Measurements from ENCODE around the gene HJV. TPM values are rescaled to one million over a fixed set of nuclear protein-coding genes. Genes with fewer than 3 reads are reported as not detected.
A peak's percentile ranks its signal among the peaks of the same experiment; 100 is the strongest.

HJV gene
- total and polyA plus RNA-seq, 2 of the 13 experiments (the other 11 are each of a cell fraction or from before 2014, with no cell fraction given) = 0.18 TPM; not detected in 1

GRCh38 chr1:146016891-146017290 is 4.6 kb downstream of the HJV start (continued):
- TF ChIP-seq ZFP37 (CRISPR knock-in tag; IDR thresholded peaks at IDR 0.05; ENCODE audit: borderline replicate concordance) (no peak), KLF11 (CRISPR knock-in tag; IDR thresholded peaks at IDR 0.05) (no peak), ZNF251 (CRISPR knock-in tag; IDR thresholded peaks at IDR 0.05) (no peak)

GRCh38 chr1:146013559-146013922 is 8.0 kb downstream of the HJV start:
- intact Hi-C loops (cut with micrococcal nuclease; ENCODE audit: unreplicated experiment) = loop anchor here (1.0 kb wide), 2 partner anchors 121 to 168 kb away; partner anchors contain the start of gene NUDT17
- no peaks in the 10 kb centered on the region for H3K79me2 ChIP-seq (ENCODE audit: insufficient read depth, low read length)
- no peak overlapping the region for H3K4me3 ChIP-seq (replicated peaks in 1 of 3; ENCODE audit: insufficient read depth in 1 of 3, low read depth in 2 of 3, low read length in 3 of 3)
- no peaks in the 10 kb centered on the region for H3K9me3 ChIP-seq (ENCODE audit: low read length)
- no peak overlapping the region for H3K27ac ChIP-seq (ENCODE audit: extremely low read length, insufficient read depth, low read length)
- POLR2A ChIA-PET = no interaction called here
- H3K9ac ChIP-seq (ENCODE audit: insufficient read depth, low read depth, low read length) = no peak overlapping the region
- H3K27me3 ChIP-seq (ENCODE audit: control insufficient read depth in 1 of 2, insufficient read depth in 2 of 2, low read length in 2 of 2) = no peaks in the 10 kb centered on the region
- FAIRE-seq = no peak
- CTCF ChIA-PET (ENCODE audit: low intra/inter-chr PET ratio, low total read pairs) = interaction anchor here (0.8 to 2.9 kb wide), 4 partner anchors 35 to 168 kb away, joined by 3 to 23 read pairs (median 14); partner anchors contain the start of gene NUDT17
- ATAC-seq = no peak
- H2AFZ ChIP-seq (ENCODE audit: low read length) = no peak overlapping the region
- TF ChIP-seq CREB1 (IDR thresholded peaks at IDR 0.05) (peak; percentile 4; the same call in 1 of the 2 replicates), CREB1 (CRISPR knock-in tag; IDR thresholded peaks at IDR 0.05) (no peak), RAD51 (IDR thresholded peaks at IDR 0.05; ENCODE audit: borderline replicate concordance) (peak; percentile 63; the same call in 1 of the 2 replicates), ELF1 (CRISPR knock-in tag; IDR thresholded peaks at IDR 0.05) (no peak)
- TF ChIP-seq, protein P1, sequence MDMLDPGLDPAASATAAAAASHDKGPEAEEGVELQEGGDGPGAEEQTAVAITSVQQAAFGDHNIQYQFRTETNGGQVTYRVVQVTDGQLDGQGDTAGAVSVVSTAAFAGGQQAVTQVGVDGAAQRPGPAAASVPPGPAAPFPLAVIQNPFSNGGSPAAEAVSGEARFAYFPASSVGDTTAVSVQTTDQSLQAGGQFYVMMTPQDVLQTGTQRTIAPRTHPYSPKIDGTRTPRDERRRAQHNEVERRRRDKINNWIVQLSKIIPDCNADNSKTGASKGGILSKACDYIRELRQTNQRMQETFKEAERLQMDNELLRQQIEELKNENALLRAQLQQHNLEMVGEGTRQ (IDR thresholded peaks at IDR 0.05; ENCODE audit: low read depth, low read length) = 0 out of 2 replicates have a peak, but pooled peaks have one; percentile 37
- TF ChIP-seq, protein P1 (CRISPR knock-in tag; IDR thresholded peaks at IDR 0.05; ENCODE audit: borderline replicate concordance) = no peak; the same call in 1 of the 2 replicates
- in situ Hi-C loops (cut with HindIII; ENCODE audit: extremely low pct_ligation_motif_present, low pct_unique_long_range_greater_than_20kb) = loop anchor here (5.0 to 10.0 kb wide), 2 partner anchors 36 to 169 kb away; partner anchors contain the start of gene NUDT17
- BruUV-seq (replicated peaks) = no TSS peak
- no peak overlapping the region for H3K4me2 ChIP-seq (ENCODE audit: low read depth, low read length)
- DNase-seq (ENCODE audit: low spot score) = no peak
- no peaks in the 10 kb centered on the region for H3K36me3 ChIP-seq (replicated peaks in 1 of 2; ENCODE audit: control insufficient read depth in 1 of 2, insufficient read depth in 2 of 2, low read length in 2 of 2)
- H3K4me1 ChIP-seq (ENCODE audit: insufficient read depth, low read length) = peaks cover 22% of the 10 kb centered on the region
- no peaks in the 10 kb centered on the region for H4K20me1 ChIP-seq (ENCODE audit: insufficient read depth, low read length)
- WGBS (ENCODE audit: low lambda C conversion rate) = 42% methylated on average over 6 of the region's 6 CpGs
